ENCODE results near the gene GSTO1. TPM values are rescaled to one million over a fixed set of nuclear protein-coding genes. Genes with fewer than 3 reads are reported as not detected.

Gene GSTO1
- total and polyA plus RNA-seq, 2 of the 13 experiments (the other 11 are each of a cell fraction or from before 2014, with no cell fraction given), result 228 to 300 TPM

- TF ChIP-seq ZNF224 (CRISPR knock-in tag; IDR thresholded peaks at IDR 0.05) (0 out of 2 replicates have a peak, but pooled peaks have one; percentile 46), ZNF792 (CRISPR knock-in tag; IDR thresholded peaks at IDR 0.05) (peak; percentile 67; the same call in 1 of the 2 replicates), ATF1 (CRISPR knock-in tag; IDR thresholded peaks at IDR 0.05) (peak; percentile 54; the same call in 1 of the 2 replicates), RXRB (CRISPR knock-in tag; IDR thresholded peaks at IDR 0.05; ENCODE audit: borderline replicate concordance) (peak; percentile 91), TCF7 (IDR thresholded peaks at IDR 0.05; ENCODE audit: low read depth) (peak; percentile 80), ZNF652 (CRISPR knock-in tag; IDR thresholded peaks at IDR 0.05; ENCODE audit: borderline replicate concordance, low read depth) (peak; percentile 48), ISL2 (CRISPR knock-in tag; IDR thresholded peaks at IDR 0.05) (peak; percentile 96), KAT7 (CRISPR knock-in tag; IDR thresholded peaks at IDR 0.05; ENCODE audit: borderline replicate concordance) (peak; percentile 30; the same call in 1 of the 2 replicates), PLRG1 (conservative IDR thresholded peaks at IDR 0.05) (no peak), HOXA3 (CRISPR knock-in tag; IDR thresholded peaks at IDR 0.05) (peak; percentile 72), ZMYM4 (CRISPR knock-in tag; IDR thresholded peaks at IDR 0.05) (peak; percentile 85), ZNF430 (CRISPR knock-in tag; IDR thresholded peaks at IDR 0.05) (0 out of 2 replicates have a peak, but pooled peaks have one; percentile 33), ELF1 (CRISPR knock-in tag; IDR thresholded peaks at IDR 0.05) (peak; percentile 49; the same call in 1 of the 2 replicates), TEAD3 (CRISPR knock-in tag; optimal IDR thresholded peaks at IDR 0.05; ENCODE audit: borderline replicate concordance) (peak; percentile 84), ZNF407 (CRISPR knock-in tag; IDR thresholded peaks at IDR 0.05; ENCODE audit: not compliant biosample characterization) (no peak), ZNF800 (CRISPR knock-in tag; IDR thresholded peaks at IDR 0.05) (no peak), BCL3 (CRISPR knock-in tag; IDR thresholded peaks at IDR 0.05) (no peak), IRF2 (CRISPR knock-in tag; IDR thresholded peaks at IDR 0.05) (peak; percentile 81; the same call in 1 of the 2 replicates), ELF3 (CRISPR knock-in tag; IDR thresholded peaks at IDR 0.05) (peak; percentile 81)
Observed at GRCh38 chr10:104253106-104253505, 1.6 kb upstream of the GSTO1 start (continued).

All from HepG2 (cell line).